Spleen (tissue), 11 donors: ENCODE data around the gene NYNRIN. TPM values are rescaled to one million over a fixed set of nuclear protein-coding genes. Genes with fewer than 3 reads are reported as not detected.
A peak's percentile ranks its signal among the peaks of the same experiment; 100 is the strongest.

Experiments
- DNase-seq: peaks from one replicate; pipeline ENCODE4 v3.0.0-alpha.2; 2020
- H3K27ac ChIP-seq, 8 donors: fragments of 200-600 bp; sonication (generic) in 7 of 8; 1 replicate in 4 of 8; 2 replicates in 4 of 8; pipeline versions ENCODE4 v1.5.0 to v1.8.0; 2016 to 2021; ENCODE audit warnings: inconsistent platforms in 4 of 8, mild to moderate bottlenecking in 4 of 8, moderate library complexity in 1 of 8
- H3K27me3 ChIP-seq, 7 donors: fragments of 200-600 bp; sonication (generic) in 6 of 7; replicated peaks in 1 of 7; 1 replicate in 4 of 7; 2 replicates in 3 of 7; pipeline versions ENCODE4 v1.5.0 to v1.8.0; 2016 to 2021; ENCODE audit warnings: inconsistent platforms in 3 of 7, mild to moderate bottlenecking in 1 of 7
- H3K36me3 ChIP-seq, 6 donors: fragments of 200-600 bp; sonication (generic) in 5 of 6; 1 replicate in 4 of 6; 2 replicates in 2 of 6; pipeline versions ENCODE4 v1.5.0 to v1.8.0; 2016 to 2021; ENCODE audit warnings: inconsistent platforms in 2 of 6
- H3K4me1 ChIP-seq, 6 donors: fragments of 200-600 bp; sonication (generic) in 5 of 6; 1 replicate in 3 of 6; 2 replicates in 3 of 6; pipeline versions ENCODE4 v1.5.0 to v1.8.0; 2016 to 2021; ENCODE audit warnings: inconsistent platforms in 3 of 6
- H3K4me3 ChIP-seq, 8 donors: fragments of 200-600 bp; sonication (generic) in 7 of 8; 1 replicate in 4 of 8; 2 replicates in 4 of 8; pipeline versions ENCODE4 v1.5.0 to v1.8.0; 2016 to 2021; ENCODE audit warnings: inconsistent platforms in 4 of 8, mild to moderate bottlenecking in 4 of 8, moderate library complexity in 2 of 8
- H3K9me3 ChIP-seq, 8 donors: fragments of 200-600 bp; sonication (generic) in 7 of 8; 1 replicate in 4 of 8; 2 replicates in 4 of 8; pipeline versions ENCODE4 v1.5.0 to v1.8.0; 2016 to 2021; ENCODE audit warnings: inconsistent platforms in 4 of 8
- POLR2A ChIP-seq, 3 donors: fragments of 450-650 bp; IDR thresholded peaks; one replicate each; pipeline ENCODE4 v1.5.1; 2017; ENCODE audit warnings: antibody characterized with exemption in 3 of 3, mild to moderate bottlenecking in 1 of 3
- POLR2AphosphoS5 ChIP-seq, 3 donors: sonication (generic); formaldehyde crosslinking; IDR thresholded peaks; one replicate each; pipeline ENCODE4 v1.5.1; 2017; ENCODE audit warnings: antibody characterized with exemption in 3 of 3
- WGBS, 5 donors: extraction: QIAGEN DNeasy Blood & Tissue Kit in 3 of 5; methylation state at CpG; one replicate each; pipeline versions ENCODE4 v1.1.5 to v1.1.7; 2013 to 2018; 5-methylcytosine and 5-hydroxymethylcytosine counted together
- intact Hi-C: fragments of 100-400 bp; cut with DNase I; formaldehyde crosslinking; loops from one replicate; pipeline ENCODE4 v1.15.0; 2023; ENCODE audit warnings: low total_unique reads
- polyA plus RNA-seq, 3 donors: library from polyadenylated mRNA; stranded (reverse); fragments of 200-250 nt; gene quantifications; one replicate each; pipeline ENCODE4 v1.2.1, GENCODE V29; 2013
- total RNA-seq, 7 donors: library from RNA; depleted of rRNA in 3 of 7; stranded (reverse); fragments of >200 nt in 3 of 7; fragmentation: NEBNext Ultra II Directional in 4 of 7; extraction: Animal tissue kit (Norgen Biotek cat#: 25700) in 4 of 7; gene quantifications; one replicate each; pipeline versions ENCODE4 v1.1.0 to v1.2.1, GENCODE V29; 2016 to 2021
- TF ChIP-seq, protein P1 (sequence below), 11 experiments: fragments of 200-600 bp in 7 of 11; fragments of 450-650 bp in 4 of 11; sonication (generic) in 4 of 11; IDR thresholded peaks in 8 of 11; conservative IDR thresholded peaks in 3 of 11; 1 replicate in 7 of 11; 2 replicates in 4 of 11; pipeline versions ENCODE4 v1.4.0 to v1.8.0; 2016 to 2021; ENCODE audit warnings: antibody characterized with exemption in 11 of 11, inconsistent platforms in 4 of 11, mild to moderate bottlenecking in 1 of 11
- donor health status: healthy with polysubstance abuse.
- donor health status: DM: no; HTN: no; CAD: no; lungs with moderate emphysema.
- donor health status: DM: no; HTN: no; CAD: no.
- donor health status: Bipolar disorder and iron deficiency.
- donor health status: healthy.
- donor health status: DM: no; HTN: no; CAD: no.
- donor health status: DM: yes; HTN: yes; CAD: no.

Gene NYNRIN
- total and polyA plus RNA-seq, 10 donors, result 0.87 to 18.0 (median 10.5) TPM

DNA sequence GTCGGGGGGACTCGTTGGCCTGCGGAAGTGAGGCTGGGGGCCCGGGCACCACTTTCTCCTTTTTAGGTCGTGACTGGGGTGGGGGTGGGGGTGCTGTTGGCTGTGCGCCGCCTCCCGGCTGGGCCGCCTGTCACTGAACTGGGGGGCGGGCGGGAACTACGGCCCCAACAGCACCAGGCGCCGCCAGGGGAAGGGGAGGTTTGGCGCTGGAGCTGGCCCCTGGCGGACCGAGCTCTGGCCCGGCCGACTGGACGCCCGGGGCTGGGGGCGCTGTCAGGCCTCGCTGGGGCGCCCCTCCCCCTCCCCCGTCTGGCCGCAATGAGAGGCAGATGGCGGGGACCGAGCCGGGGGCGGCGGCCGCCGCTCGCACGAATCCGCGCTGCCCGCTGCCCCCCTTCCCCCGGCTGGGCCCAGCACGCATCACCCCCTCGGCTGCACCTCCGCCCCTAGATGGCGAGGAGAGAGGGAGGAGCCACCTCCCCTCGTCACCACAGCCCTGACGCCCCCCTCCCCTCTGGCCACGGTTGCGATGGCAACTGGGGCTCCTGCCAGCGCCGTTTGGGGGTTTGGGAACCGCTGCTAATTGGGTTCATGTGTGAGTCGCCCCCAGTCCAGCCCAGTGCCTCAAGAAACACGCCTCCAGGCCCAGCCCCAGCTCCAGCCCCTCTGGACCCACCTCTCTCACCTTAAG, 30.1 kb upstream of the NYNRIN start:
- H3K4me1 ChIP-seq, result peaks cover 16 to 60% (median 43%) of the 10 kb centered on the region in 6 donors
- H3K27me3 ChIP-seq, result peaks cover 0 to 58% (median 11%) of the 10 kb centered on the region in 7 donors
- DNase-seq, result peak; percentile 76
- H3K4me3 ChIP-seq, result peak overlapping the region; percentile 17 to 73 (median 38)
- peak overlapping the region in 7 of 8 donors; percentile 58 to 85 (median 79) for H3K27ac ChIP-seq
- 3 to 6% (median 4%) methylated on average over 11 to 52 of the region's 52 CpGs for WGBS, 5 donors
- no peaks in the 10 kb centered on the region for H3K9me3 ChIP-seq
- TF ChIP-seq POLR2AphosphoS5 (IDR thresholded peaks at IDR 0.05), result peak in 2 of 3 donors; percentile 15 to 24
- TF ChIP-seq, protein P1, sequence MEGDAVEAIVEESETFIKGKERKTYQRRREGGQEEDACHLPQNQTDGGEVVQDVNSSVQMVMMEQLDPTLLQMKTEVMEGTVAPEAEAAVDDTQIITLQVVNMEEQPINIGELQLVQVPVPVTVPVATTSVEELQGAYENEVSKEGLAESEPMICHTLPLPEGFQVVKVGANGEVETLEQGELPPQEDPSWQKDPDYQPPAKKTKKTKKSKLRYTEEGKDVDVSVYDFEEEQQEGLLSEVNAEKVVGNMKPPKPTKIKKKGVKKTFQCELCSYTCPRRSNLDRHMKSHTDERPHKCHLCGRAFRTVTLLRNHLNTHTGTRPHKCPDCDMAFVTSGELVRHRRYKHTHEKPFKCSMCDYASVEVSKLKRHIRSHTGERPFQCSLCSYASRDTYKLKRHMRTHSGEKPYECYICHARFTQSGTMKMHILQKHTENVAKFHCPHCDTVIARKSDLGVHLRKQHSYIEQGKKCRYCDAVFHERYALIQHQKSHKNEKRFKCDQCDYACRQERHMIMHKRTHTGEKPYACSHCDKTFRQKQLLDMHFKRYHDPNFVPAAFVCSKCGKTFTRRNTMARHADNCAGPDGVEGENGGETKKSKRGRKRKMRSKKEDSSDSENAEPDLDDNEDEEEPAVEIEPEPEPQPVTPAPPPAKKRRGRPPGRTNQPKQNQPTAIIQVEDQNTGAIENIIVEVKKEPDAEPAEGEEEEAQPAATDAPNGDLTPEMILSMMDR (IDR thresholded peaks at IDR 0.05 in 8 of 11, conservative IDR thresholded peaks at IDR 0.05 in 3 of 11), result no peak
- intact Hi-C loops, result loop anchor here (10.0 kb wide), 1 partner anchor 46 kb away; no protein-coding TSS in a partner anchor
- H3K36me3 ChIP-seq, result peaks cover 0 to 7% (median 0%) of the 10 kb centered on the region in 6 donors

DNA sequence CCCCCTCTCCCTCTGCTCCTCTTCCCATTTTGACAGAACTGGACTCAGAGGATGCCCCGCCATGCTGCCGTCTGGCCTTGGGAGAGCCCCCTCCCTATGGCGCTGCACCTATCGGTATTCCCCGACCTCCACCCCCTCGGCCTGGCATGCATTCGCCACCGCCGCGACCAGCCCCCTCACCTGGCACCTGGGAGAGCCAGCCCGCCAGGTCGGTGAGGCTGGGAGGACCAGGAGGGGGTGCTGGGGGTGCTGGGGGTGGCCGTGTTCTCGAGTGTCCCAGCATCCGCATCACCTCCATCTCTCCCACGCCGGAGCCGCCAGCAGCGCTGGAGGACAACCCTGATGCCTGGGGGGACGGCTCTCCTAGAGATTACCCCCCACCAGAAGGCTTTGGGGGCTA, 29.3 kb upstream of the NYNRIN start:
- intact Hi-C loops, result loop anchor here (10.0 kb wide), 1 partner anchor 45 kb away; no protein-coding TSS in a partner anchor
- peak overlapping the region in 1 of 8 donors; percentile 73 for H3K4me3 ChIP-seq
- no peak for DNase-seq

DNA sequence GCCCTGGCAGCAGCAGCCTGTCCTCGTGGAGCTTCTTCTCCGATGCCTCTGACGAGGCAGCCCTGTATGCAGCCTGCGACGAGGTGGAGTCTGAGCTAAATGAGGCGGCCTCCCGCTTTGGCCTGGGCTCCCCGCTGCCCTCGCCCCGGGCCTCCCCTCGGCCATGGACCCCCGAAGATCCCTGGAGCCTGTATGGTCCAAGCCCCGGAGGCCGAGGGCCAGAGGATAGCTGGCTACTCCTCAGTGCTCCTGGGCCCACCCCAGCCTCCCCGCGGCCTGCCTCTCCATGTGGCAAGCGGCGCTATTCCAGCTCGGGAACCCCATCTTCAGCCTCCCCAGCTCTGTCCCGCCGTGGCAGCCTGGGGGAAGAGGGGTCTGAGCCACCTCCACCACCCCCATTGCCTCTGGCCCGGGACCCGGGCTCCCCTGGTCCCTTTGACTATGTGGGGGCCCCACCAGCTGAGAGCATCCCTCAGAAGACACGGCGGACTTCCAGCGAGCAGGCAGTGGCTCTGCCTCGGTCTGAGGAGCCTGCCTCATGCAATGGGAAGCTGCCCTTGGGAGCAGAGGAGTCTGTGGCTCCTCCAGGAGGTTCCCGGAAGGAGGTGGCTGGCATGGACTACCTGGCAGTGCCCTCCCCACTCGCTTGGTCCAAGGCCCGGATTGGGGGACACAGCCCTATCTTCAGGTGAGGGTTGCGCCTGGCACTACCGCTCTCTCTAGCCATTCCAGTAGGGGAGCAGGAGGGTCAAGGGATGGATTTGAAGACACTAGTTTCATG, 28.7 kb upstream of the NYNRIN start:
- intact Hi-C loops, result loop anchor here (10.0 kb wide), 1 partner anchor 45 kb away; no protein-coding TSS in a partner anchor
- H3K9me3 ChIP-seq, result no peaks in the 10 kb centered on the region
- H3K4me1 ChIP-seq, result peaks cover 16 to 57% (median 40%) of the 10 kb centered on the region in 6 donors
- H3K27ac ChIP-seq, result no peak overlapping the region
- TF ChIP-seq POLR2AphosphoS5 (IDR thresholded peaks at IDR 0.05) (no peak), POLR2A (IDR thresholded peaks at IDR 0.05) (no peak)
- TF ChIP-seq, protein P1 (IDR thresholded peaks at IDR 0.05 in 8 of 11, conservative IDR thresholded peaks at IDR 0.05 in 3 of 11), result no peak
- no peak overlapping the region for H3K4me3 ChIP-seq
- WGBS, 5 donors, result 89 to 93% (median 90%) methylated on average over 22 to 32 of the region's 32 CpGs
- H3K36me3 ChIP-seq, result peaks cover 0 to 7% (median 0%) of the 10 kb centered on the region in 6 donors
- H3K27me3 ChIP-seq, result peaks cover 0 to 50% (median 11%) of the 10 kb centered on the region in 7 donors
- no peak for DNase-seq

More for the DNA sequence above, 29.3 kb upstream of the NYNRIN start:
- peaks cover 16 to 60% (median 43%) of the 10 kb centered on the region in 6 donors for H3K4me1 ChIP-seq
- H3K36me3 ChIP-seq, result peaks cover 0 to 7% (median 0%) of the 10 kb centered on the region in 6 donors
- peaks cover 0 to 55% (median 11%) of the 10 kb centered on the region in 7 donors for H3K27me3 ChIP-seq
- H3K27ac ChIP-seq, result peak overlapping the region in 4 of 8 donors; percentile 69 to 82 (median 80)
- WGBS, 5 donors, result 89 to 97% (median 94%) methylated on average over 18 to 20 of the region's 20 CpGs
- TF ChIP-seq, protein P1 (IDR thresholded peaks at IDR 0.05 in 8 of 11, conservative IDR thresholded peaks at IDR 0.05 in 3 of 11), result no peak
- TF ChIP-seq POLR2AphosphoS5 (IDR thresholded peaks at IDR 0.05) (no peak), POLR2A (IDR thresholded peaks at IDR 0.05) (no peak)
- H3K9me3 ChIP-seq, result no peaks in the 10 kb centered on the region
